Stimulated activated CD4-positive, alpha-beta T cell treated with anti-CD3 and anti-CD28 coated beads, Interleukin-1b, Interleukin-23, amount 100 ng/mL, for 4 hours (primary cell): ENCODE measurements around the gene LRRN2.

Experiments
- DNase-seq, 2 donors: peaks; one replicate each; pipeline ENCODE4 v3.0.0-alpha.2; 2020; ENCODE audit warnings: low read depth in 2 of 2

The LRRN2 gene

GRCh38 chr1:204602111-204602579, 83.4 kb downstream of the LRRN2 start:
- DNase-seq, result no peak

DNA sequence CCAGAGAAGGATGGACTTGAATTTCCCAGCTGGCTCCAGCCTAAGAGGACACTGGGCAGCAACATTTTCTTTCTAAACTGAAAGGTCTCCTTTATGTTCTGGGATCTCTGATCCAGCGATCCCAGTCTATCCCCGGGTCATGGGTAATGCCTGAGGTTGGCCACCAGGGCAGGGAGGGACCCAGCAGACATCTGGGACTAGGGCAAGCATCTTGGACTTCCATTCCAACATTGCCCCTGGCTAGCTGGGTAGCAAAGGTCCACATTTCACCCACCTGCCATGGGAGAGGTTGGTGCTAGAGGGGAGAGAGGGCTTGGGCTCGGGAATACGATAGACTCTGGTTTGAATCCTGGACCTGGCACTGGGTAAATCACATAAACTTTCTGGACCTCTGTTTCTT, 84.6 kb downstream of the LRRN2 start:
- DNase-seq, result no peak

DNA sequence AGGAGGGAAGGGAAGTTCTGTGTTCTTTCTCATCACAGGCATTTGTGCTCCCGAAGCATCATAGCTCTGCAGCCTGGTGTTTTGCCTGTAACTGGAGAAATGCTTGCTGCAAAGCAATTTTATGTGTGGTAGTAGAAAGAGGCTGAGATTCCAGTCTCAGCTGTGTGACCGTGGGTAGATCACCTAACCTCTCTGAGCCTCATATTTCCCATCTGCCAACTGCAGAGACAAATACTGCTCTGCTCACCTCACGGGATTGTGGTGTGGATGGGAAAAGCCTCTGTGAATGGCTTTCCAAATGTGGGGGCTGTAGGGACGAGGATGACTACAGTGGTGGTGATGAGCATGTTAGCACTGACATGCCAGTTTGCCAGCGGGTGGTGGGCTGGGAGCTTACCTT, 85.3 kb downstream of the LRRN2 start:
- no peak for DNase-seq

- no peak for DNase-seq
Measured at GRCh38 chr1:204599596-204599995, 85.9 kb downstream of the LRRN2 start.

DNA sequence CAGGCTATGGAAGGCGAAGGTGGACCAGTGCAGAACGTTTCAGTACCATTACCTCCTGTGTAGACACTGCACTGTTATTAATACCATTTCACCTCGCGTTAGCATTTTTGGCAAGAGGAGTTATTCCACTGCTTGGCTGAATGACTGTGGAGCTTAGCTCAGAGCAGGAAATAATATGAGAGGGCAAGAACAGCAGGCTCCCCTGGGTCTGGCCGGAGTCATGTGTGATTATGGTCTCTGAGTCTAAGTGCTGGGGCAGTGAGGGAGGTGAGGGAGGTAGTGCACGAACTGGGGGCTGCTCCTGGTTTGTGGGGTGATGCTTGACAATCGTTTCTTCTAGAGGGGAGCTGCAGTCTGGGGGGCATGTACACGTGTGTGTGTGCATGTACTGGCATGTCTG, 86.4 kb downstream of the LRRN2 start:
- DNase-seq, result no peak

DNA sequence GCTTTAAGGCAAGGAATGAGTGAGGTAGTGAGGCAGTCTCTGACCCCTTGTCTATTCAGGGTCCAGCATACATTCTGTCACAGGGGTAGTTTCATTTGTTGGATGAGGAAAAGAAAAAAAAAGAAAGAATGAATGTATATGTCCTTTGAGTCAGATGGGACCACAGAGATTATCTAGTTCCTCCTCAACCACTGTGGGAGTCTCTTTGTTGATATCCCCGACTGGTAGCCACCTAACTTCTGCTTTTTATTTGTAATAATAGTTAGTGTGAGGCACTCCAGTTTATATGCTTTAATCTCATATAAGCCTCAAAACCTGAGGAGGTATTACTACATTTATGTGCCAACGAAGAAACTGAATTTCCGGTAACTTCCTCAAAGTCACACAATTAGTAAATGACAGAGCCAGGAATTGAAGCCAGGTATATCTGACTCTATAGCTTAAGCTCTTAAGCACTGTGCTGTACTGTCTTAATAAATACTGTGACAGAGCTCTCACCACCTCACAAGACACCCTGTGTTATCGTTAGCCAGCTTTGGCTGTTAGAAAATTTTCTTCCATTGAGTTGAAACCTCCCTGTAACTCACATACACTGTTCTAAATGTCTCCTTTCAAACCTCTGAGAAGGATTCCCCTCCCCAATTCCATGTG, 87.1 kb downstream of the LRRN2 start:
- DNase-seq, result no peak

- DNase-seq, result no peak
Measured at GRCh38 chr1:204592246-204592948, 93.1 kb downstream of the LRRN2 start.

DNA sequence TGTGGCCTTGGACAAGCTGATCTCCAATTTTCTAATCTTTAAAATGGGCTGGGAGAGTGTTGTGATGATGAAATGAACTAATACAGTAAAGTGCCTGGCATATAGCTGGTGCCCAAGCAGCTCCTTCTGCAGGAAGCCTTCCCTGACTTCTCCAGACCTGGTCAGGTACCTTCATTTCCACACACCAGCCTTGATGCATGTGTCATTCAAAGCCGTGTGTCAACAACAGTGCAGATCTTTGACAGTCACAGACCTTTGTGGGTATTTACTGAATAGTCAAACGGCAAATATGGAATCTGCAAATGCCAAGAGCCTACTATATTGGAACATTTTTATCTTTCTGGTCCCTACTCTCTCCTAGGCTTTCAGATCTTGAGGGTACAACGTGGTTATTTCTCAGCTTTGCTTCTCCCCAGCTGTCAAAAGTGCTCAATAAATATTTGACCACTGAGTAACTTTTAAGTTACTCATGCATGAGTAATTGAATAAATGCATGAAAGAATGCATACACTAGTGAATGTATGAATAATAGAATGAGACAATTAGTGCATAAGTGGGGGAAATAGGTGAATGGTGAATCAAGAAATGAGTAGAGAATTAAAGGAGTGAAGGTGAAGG, 94.0 kb downstream of the LRRN2 start:
- DNase-seq, result no peak

- DNase-seq, result no peak
Measured at GRCh38 chr1:204589409-204590038, 96.0 kb downstream of the LRRN2 start.

DNA sequence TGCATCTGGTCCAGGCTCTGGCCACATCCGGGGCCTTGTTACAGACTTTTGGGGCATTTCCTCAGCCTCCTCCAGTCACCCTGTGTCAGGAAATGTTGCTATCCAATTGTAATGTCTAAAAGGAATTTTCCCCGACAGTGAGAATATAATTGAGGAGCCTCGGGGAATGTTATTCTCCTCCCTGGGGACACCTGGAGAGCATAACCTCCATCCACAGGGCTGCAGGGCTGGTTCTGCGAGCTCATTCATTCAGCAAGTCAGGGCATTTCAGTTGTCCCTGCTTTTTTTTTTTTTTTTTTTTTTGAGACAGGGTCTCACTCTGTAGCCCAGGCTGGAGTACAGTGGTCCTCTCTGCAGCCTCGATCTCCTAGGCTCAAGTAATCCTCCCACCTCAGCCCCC, 96.7 kb downstream of the LRRN2 start:
- DNase-seq, result no peak

GRCh38 chr1:204587621-204588020, 97.9 kb downstream of the LRRN2 start:
- DNase-seq, result no peak

DNA sequence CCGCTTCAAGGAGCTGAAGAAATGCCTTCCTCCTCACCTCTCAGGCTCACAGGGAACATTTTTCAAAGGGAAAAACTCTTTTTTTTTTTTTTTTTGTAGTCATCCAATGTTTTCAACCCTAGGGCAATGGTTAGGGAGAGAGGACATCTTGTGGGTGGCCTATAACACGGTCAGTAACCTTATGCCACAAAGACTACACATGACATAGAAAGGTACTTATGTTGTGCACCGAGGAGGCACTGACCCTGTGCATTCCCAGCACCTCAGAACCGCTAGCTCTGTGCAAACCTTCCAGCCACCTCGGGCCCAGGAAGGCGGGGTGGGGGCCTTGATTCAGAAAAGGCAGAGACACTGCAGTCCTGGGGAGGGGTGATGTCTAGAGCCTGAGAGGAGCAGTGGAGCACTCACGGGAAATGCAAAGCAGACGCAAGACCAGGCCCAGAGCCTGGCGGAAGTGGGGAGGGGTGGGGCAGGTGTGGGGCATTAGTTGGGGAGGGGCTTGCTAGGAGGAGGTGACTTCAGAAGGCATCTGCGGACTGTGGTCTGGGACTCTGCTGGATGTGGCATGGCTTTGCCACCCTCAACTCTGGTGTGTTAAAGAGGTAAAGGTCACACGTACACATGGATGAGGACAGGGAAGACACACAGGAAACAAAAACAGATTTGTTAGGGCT, 100.7 kb downstream of the LRRN2 start:
- no peak for DNase-seq

DNA sequence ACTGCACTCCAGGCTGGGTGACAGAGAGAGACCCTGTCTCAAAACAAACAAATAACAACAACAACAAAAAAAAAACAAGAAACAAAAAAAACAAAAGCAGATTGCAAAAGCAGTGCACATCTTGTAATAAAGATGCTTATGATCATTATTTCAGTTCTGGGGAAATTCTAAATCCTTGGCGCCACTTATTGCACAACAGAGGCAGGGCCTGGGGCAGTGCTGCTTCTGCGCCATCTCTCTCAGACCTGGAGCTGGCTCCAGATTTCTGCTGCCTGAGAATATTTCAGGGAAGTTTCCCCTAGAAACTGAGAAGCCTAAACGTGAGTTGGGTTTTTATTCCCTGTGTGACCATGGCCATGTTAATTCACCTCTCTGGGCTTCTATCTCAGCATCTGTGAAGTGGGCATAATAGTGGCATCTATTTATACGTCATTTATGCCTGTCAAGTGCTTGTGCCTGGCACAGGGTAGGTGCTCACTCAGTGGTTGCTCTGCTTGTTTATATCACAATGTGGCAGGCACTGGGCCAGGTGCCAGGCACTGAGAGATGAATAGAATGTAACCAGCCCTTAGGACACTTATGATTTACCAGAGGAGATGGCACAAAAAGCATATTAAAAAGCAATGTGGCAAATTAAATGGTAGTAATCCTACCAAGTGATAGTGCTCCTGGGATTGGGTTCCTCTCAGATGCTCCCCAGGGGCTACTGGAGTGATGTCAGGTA, 101.5 kb downstream of the LRRN2 start:
- no peak for DNase-seq

- no peak for DNase-seq
Measured at GRCh38 chr1:204581759-204582158, 103.8 kb downstream of the LRRN2 start.

GRCh38 chr1:204580862-204581261, 104.7 kb downstream of the LRRN2 start:
- DNase-seq, result no peak

DNA sequence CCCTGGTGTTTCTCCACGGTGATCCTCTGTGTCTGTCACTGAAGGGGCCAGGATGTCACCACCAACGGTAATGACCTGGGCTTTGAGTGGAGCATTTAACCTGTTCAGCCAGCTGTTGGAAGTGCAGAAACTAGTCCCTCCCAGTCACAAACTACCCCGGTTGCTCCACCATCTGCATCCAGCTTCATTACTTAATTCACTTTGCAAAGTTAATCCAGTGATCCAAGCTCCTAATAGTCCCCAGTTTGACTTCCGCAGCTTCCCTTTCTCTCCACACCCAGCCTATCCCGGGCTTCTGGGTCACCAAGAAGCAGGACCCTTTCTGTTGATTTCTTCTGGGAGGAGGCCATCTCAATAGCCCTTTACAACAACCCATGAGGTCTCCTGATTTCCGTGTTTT, 105.9 kb downstream of the LRRN2 start:
- DNase-seq, result no peak

- DNase-seq, result no peak
Measured at GRCh38 chr1:204578867-204579664, 106.5 kb downstream of the LRRN2 start.

DNA sequence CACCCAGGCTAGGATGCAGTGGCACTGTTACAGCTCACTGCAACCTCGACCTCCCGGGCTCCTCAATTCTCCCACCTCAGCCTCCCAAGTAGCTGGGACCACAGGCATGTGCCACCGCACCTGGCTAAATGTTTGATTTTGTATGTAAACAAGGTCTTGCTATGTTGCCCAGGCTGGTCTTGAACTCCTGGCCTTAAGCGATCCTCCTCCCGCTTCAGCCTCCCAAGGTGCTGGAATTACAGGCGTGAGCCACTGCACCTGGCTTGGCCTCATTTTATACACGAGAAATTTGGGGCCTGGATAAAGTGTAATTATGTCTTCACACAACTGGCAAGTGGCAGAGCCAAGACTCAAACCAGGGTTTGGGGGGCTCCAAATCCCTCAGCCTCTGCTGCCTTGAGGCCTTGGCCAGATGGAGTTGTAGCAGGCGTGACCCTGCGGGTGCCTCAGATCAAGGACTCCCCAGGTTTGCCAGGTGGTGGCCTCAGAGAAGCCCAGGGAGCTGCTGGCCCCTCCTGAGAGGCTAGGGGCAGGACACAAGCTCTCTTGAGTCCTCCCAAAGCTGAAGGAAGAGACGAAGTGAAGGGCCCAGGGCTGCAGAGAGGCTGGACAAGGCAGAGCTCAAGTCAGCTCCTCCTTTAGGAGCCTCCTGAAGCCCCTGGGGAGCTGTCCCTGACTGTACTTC, 107.6 kb downstream of the LRRN2 start:
- no peak for DNase-seq

- no peak for DNase-seq
Measured at GRCh38 chr1:204576422-204576821, 109.1 kb downstream of the LRRN2 start.
